ENCODE data around the gene LRRC61.

- no peak for TF ChIP-seq TAF1 (IDR thresholded peaks at IDR 0.05; ENCODE audit: low read depth)
- TF ChIP-seq REST (IDR thresholded peaks at IDR 0.05; ENCODE audit: low read depth): no peak
- TF ChIP-seq RAD21 (IDR thresholded peaks at IDR 0.05; ENCODE audit: low read depth): no peak
These were observed 16.3 kb downstream of the LRRC61 start for GRCh38 chr7:150339409-150339809.

Data from Ishikawa (cell line).